Pulmonary artery endothelial cell (primary cell): ENCODE results near the gene NAT8L. TPM values are rescaled to one million over a fixed set of nuclear protein-coding genes. Genes with fewer than 3 reads are reported as not detected.

Source experiments
- DNase-seq: peaks from one replicate; pipeline ENCODE4 v3.0.0-alpha.2; 2011; ENCODE audit warnings: low read depth, low spot score
- total RNA-seq: library from RNA; depleted of rRNA; stranded (reverse); fragments of >200 nt; gene quantifications from 2 replicates; pipeline ENCODE4 v1.2.3, GENCODE V29; 2014

The NAT8L gene
- total RNA-seq, 1 donor from 2014 or later: 0.20 TPM

- no peak for DNase-seq
Measured at GRCh38 chr4:2074588-2074987, 15.5 kb downstream of the NAT8L start.

DNA sequence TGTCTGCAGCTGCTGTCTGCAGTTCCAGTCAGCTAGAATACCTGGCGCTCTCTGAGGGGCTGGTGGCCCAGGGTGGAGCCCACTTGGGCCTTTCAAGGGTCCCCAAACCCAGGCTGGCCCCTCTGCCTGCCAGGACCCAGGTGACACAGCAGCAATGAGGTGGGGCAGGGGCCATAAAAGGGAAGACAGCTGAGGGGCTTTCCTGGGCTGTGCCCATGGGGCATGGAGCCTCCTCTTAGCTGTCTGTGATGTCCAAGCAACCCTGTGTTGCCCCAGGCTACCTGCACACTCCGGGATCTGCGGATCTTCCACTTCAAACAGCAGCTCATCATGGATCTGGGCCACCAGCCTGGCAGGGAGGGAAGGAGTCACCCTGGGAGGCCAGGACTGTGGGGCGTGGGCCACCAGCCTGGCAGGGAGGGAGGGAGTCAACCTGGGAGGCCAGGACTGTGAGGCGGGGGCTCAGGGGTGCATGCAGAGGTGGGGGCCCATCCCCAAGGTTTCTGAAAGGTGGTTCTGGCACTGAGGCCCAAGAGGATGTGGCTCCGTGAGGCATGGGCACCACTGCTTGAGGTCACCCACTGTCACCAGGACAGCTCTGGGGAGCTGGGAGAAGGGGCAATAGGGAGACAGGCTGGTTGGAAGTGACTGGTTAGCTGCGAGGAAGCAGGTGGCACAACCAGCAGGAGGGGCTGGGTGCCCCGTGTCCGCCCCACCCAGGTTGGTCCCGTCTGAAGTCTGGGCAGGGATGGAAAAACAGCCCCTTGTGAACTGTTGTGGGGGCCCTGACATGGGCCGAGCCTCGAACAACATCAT is 16.3 kb downstream of the NAT8L start:
- no peak for DNase-seq

- DNase-seq: no peak
Measured at GRCh38 chr4:2075987-2076907, 17.1 kb downstream of the NAT8L start.

- DNase-seq: no peak
Measured at GRCh38 chr4:2076908-2077536, 17.9 kb downstream of the NAT8L start.

- DNase-seq: no peak
Measured at GRCh38 chr4:2077537-2078460, 18.7 kb downstream of the NAT8L start.

- DNase-seq: no peak
Measured at GRCh38 chr4:2078584-2078983, 19.5 kb downstream of the NAT8L start.

DNA sequence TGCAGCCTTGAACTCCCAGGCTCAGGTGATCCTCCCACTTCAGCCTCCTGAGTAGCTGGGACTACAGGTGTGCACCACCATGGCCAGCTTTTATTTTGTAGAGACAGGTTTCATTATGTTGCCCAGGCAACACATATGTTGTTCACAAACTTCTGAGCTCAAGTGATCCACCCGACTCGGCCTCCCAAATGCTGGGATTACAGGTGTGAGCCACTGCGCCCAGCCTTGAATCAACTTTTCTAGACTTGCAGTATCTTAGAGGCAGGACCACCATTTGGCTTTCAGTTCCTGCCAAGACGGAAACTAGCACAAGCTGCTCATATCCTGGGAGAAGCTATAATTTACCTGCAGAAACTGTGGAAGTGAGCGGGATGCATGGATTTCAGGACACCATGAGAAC is 19.9 kb downstream of the NAT8L start:
- no peak for DNase-seq

GRCh38 chr4:2079926-2080325 is 20.8 kb downstream of the NAT8L start:
- DNase-seq: no peak

DNA sequence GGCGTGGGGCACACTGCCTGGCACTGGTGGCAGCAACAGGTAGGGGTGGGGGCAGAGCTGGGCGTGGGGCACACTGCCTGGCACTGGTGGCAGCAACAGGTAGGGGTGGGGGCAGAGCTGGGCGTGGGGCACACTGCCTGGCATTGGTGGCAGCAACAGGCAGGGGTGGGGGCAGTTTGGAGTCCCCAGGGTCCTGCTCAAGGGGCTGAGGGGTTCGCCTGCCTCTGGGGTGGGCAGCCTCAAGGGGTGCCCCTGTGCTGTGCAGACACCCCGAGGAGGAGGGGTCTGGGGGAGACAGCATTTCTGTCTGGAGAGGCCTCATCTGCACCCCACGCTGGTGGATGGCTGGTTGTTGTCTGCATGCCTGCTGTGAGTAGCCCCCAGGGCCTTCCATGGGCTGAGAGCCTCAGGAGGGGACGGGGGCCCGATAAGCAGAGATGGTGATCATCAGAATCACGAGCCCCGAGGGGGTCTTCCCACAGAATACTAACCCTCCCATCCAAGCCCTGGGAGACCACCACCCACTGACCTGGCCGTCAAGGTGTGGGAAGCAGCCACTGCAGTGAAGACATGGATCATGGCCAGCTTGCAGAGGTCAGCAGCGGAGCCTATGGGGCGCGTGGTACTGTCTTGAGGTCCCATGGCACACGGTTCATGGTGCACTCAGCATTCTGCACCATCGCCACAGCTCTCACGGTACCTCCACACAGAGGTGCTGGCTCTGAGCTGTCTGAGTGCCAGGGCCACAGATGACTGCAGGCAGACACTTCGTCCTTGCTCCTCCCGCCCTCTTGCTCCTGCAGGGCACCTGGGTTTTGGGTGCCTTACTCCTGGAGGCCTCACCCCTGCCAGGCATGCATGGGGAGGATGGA is 21.5 kb downstream of the NAT8L start:
- no peak for DNase-seq

GRCh38 chr4:2081540-2081939 is 22.4 kb downstream of the NAT8L start:
- DNase-seq: no peak

GRCh38 chr4:2082118-2082517 is 23.0 kb downstream of the NAT8L start:
- DNase-seq: no peak

DNA sequence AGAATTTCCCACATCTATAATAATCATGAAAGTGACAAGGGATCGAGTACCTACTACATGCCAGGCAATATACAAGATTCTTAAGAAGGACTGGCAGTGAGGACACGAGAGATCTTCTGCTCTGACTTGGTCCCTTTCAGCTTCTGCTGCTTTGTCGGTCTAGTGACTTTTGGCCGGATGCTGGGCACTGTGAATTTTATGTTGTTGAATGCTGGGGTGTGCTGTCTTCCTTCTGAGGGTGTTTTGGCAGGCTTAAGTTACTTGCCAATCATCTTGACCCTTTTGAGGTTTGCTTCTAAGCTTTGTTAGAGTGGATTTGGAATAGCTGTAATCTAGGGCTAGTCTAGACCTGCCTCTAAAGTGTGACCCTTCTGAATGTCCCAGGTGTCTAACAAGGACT is 23.5 kb downstream of the NAT8L start:
- no peak for DNase-seq

DNA sequence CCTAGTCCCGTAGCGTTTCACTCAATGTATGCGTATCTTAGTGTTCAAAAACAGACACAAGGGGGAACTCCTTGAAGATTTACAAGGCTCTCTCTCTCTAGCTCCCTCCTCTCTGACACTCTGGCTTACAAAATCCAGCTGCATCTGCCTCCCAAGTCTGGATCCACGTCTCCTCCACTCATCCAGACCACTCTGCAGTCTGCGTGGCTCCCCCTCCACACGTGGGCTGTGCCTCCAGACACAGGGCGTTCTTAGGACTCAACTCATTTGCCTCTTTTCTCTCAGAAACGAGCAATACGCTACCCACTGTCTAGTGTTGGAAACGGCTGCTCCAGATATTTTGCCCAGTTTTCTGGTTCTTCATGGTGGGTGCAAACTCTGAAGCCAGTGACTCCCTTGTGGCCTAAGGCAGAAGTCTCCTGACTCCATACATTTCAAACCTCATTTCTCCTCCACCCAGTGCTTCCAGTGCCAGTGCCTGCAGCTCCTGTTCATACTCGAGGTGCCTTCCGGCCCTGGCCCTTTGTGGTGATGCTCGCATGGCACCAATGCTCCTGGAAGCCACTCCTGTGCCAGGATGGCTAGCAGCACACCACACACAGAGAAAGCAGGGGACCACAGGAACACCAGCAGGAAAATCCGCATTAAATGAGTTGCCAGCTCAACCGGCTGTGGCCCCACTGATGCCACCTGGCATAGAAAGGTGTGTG is 24.1 kb downstream of the NAT8L start:
- no peak for DNase-seq

DNA sequence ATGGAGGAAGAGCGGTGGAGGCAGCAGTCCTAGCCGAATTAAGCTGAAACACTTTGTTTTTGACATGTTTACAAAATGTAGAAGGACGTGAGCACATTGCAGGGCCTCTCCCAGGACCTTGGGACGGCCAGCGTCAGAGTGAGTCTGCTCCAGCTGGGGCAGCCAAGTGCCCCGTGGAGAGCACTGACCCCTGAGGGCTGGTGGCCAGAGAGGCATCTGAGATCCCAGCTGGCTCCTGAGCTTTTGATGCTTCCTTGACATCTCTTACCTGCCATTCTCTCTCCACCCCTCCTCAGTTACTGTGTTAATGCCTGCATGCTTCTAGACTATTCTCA is 24.7 kb downstream of the NAT8L start:
- no peak for DNase-seq

DNA sequence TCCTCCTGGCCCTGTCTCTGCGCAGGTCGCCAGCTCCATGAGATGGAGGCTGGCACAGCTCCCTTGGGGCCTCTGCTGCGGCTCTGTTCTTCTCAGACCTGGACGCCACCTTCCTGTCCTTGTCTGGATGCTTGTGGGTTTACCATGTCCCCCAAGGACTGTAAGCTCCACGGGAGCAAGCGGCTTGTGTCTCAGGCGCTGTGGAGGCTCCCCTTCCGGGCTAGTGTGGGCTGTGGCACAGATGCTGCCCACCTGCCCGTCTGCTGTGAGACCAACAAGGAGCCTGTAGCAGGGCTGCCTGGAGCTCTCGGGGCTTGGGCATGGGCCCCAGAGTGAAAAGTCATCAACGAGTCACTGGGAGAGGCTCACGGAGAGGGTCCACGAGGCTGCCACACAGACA is 25.2 kb downstream of the NAT8L start:
- DNase-seq: no peak

- DNase-seq: no peak
Measured at GRCh38 chr4:2085496-2085901, 26.4 kb downstream of the NAT8L start.

- no peak for DNase-seq
Measured at GRCh38 chr4:2087170-2087569, 28.0 kb downstream of the NAT8L start.

GRCh38 chr4:2089222-2089621 is 30.1 kb downstream of the NAT8L start:
- DNase-seq: no peak

DNA sequence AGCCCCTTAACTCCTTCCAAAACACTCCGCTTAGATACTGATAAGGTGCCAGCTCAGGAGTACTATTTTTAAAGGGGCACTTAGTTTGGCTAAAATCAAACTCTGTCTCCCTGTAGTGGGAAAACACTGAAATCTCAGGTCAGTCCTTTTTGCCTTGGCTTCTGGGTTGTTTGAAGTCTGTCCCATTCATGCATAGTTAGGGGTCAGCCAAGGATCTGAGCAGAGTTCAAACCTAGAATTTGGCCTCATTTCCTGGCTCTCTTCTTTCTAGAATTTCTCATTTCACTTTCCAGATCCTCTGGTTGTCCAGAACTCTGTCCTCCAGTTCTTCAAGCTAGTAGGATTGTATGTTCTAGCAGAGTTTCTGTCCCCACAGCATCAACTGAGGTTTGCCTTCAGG is 31.5 kb downstream of the NAT8L start:
- DNase-seq: no peak
